ENCODE results near the gene IWS1.
"Not testable (repeated sequence)": the region's sequence is repeated elsewhere in the genome, so short reads cannot be mapped to it uniquely, and the experiment has no call there.

Gene IWS1

GRCh38 chr2:127527001-127527804 is 914 bp upstream of the IWS1 start:
- DNase-seq (ENCODE audit: low read depth) = no peak

GRCh38 chr2:127525691-127526131 is 578 bp downstream of the IWS1 start:
- DNase-seq (ENCODE audit: low read depth) = no peak

- not testable (repeated sequence) for DNase-seq (ENCODE audit: low read depth)
Measured at GRCh38 chr2:127524198-127524834, 2.0 kb downstream of the IWS1 start.

- no peak for DNase-seq (ENCODE audit: low read depth)
Measured at GRCh38 chr2:127523269-127523939, 2.9 kb downstream of the IWS1 start.

GRCh38 chr2:127520424-127520823 is 5.9 kb downstream of the IWS1 start:
- no peak for DNase-seq (ENCODE audit: low read depth)

GRCh38 chr2:127517465-127517864 is 8.8 kb downstream of the IWS1 start:
- no peak for DNase-seq (ENCODE audit: low read depth)

- no peak for DNase-seq (ENCODE audit: low read depth)
Measured at GRCh38 chr2:127516041-127516762, 10.1 kb downstream of the IWS1 start.

- no peak for DNase-seq (ENCODE audit: low read depth)
Measured at GRCh38 chr2:127515383-127515915, 10.8 kb downstream of the IWS1 start.

- no peak for DNase-seq (ENCODE audit: low read depth)
Measured at GRCh38 chr2:127514485-127514884, 11.8 kb downstream of the IWS1 start.

- no peak for DNase-seq (ENCODE audit: low read depth)
Measured at GRCh38 chr2:127514076-127514475, 12.2 kb downstream of the IWS1 start.

GRCh38 chr2:127512362-127512761 is 13.9 kb downstream of the IWS1 start:
- DNase-seq (ENCODE audit: low read depth) = no peak

GRCh38 chr2:127511917-127512316 is 14.4 kb downstream of the IWS1 start:
- DNase-seq (ENCODE audit: low read depth) = no peak

GRCh38 chr2:127511090-127511695 is 15.1 kb downstream of the IWS1 start:
- DNase-seq (ENCODE audit: low read depth) = no peak

- no peak for DNase-seq (ENCODE audit: low read depth)
Measured at GRCh38 chr2:127510073-127510472, 16.2 kb downstream of the IWS1 start.

GRCh38 chr2:127508631-127509034 is 17.7 kb downstream of the IWS1 start:
- DNase-seq (ENCODE audit: low read depth) = peak; percentile 83

- no peak for DNase-seq (ENCODE audit: low read depth)
Measured at GRCh38 chr2:127508023-127508630, 18.2 kb downstream of the IWS1 start.

GRCh38 chr2:127506510-127506909 is 19.8 kb downstream of the IWS1 start:
- DNase-seq (ENCODE audit: low read depth) = no peak

- no peak for DNase-seq (ENCODE audit: low read depth)
Measured at GRCh38 chr2:127504552-127505430, 21.5 kb downstream of the IWS1 start.

- no peak for DNase-seq (ENCODE audit: low read depth)
Measured at GRCh38 chr2:127503491-127503890, 22.8 kb downstream of the IWS1 start.

- DNase-seq (ENCODE audit: low read depth) = no peak
Measured at GRCh38 chr2:127498386-127498785, 27.9 kb downstream of the IWS1 start.
